Retinal pigment epithelial cell (primary cell): ENCODE data around the gene SMIM45.

Source experiments
- DNase-seq: peaks from one replicate; pipeline ENCODE4 v3.0.0-alpha.2; 2010; ENCODE audit warnings: low read depth
- H3K4me3 ChIP-seq: 2 replicates; pipeline ENCODE4 v1.5.1; 2011; ENCODE audit warnings: mild to moderate bottlenecking, low read length, control low read depth, moderate library complexity
- TF ChIP-seq, protein P1 (sequence below): conservative IDR thresholded peaks from 2 replicates; pipeline ENCODE4 v1.5.1; 2011; ENCODE audit warnings: low read depth, low read length, control low read depth, inconsistent platforms

SMIM45 gene

GRCh38 chr22:41975299-41976069 lies 23.5 kb downstream of the SMIM45 start:
- no peak overlapping the region for H3K4me3 ChIP-seq
- DNase-seq: no peak
- TF ChIP-seq, protein P1, sequence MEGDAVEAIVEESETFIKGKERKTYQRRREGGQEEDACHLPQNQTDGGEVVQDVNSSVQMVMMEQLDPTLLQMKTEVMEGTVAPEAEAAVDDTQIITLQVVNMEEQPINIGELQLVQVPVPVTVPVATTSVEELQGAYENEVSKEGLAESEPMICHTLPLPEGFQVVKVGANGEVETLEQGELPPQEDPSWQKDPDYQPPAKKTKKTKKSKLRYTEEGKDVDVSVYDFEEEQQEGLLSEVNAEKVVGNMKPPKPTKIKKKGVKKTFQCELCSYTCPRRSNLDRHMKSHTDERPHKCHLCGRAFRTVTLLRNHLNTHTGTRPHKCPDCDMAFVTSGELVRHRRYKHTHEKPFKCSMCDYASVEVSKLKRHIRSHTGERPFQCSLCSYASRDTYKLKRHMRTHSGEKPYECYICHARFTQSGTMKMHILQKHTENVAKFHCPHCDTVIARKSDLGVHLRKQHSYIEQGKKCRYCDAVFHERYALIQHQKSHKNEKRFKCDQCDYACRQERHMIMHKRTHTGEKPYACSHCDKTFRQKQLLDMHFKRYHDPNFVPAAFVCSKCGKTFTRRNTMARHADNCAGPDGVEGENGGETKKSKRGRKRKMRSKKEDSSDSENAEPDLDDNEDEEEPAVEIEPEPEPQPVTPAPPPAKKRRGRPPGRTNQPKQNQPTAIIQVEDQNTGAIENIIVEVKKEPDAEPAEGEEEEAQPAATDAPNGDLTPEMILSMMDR: no peak

- peak overlapping the region; percentile 20 for H3K4me3 ChIP-seq
- TF ChIP-seq, protein P1: no peak
- DNase-seq: no peak
These were observed 24.3 kb downstream of the SMIM45 start for GRCh38 chr22:41976070-41976901.

- peak overlapping the region; percentile 32 for H3K4me3 ChIP-seq
- TF ChIP-seq, protein P1: no peak
These were observed 25.1 kb downstream of the SMIM45 start for GRCh38 chr22:41976961-41977566.

GRCh38 chr22:41978732-41979131 lies 26.8 kb downstream of the SMIM45 start:
- TF ChIP-seq, protein P1: no peak
- no peak for DNase-seq
- H3K4me3 ChIP-seq: no peak overlapping the region

More at GRCh38 chr22:41976961-41977566, 25.1 kb downstream of the SMIM45 start:
- no peak for DNase-seq

GRCh38 chr22:41979423-41980250 lies 27.7 kb downstream of the SMIM45 start:
- no peak overlapping the region for H3K4me3 ChIP-seq
- DNase-seq: no peak
- TF ChIP-seq, protein P1: no peak

DNA sequence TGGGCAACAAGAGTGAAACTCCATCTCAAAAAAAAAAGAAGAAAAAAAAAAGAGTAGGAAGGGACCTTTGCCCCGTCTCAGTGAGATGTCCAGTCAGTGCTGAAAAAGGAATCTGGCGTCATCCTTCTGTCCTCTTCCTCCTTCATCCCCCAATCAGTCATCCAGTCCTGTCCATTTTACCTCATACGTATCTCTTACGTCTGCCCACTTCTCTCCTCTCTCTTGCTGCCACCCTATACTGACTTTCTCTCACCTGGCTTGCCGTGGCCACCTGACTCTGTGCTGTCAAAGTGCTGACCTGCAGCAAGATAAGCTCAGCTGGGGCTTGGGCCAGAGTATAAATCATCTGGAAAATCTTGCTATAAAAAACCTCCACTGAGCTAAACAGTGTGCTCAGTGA lies 30.9 kb downstream of the SMIM45 start:
- no peak for DNase-seq
- TF ChIP-seq, protein P1: no peak

More for the DNA sequence above, 30.9 kb downstream of the SMIM45 start:
- no peak overlapping the region for H3K4me3 ChIP-seq
